Ovary (tissue), 9 donors: ENCODE results near the gene GATM. TPM values are rescaled to one million over a fixed set of nuclear protein-coding genes. Genes with fewer than 3 reads are reported as not detected.
"Not testable (repeated sequence)": the region's sequence is repeated elsewhere in the genome, so short reads cannot be mapped to it uniquely, and the experiment has no call there.

Experiments used
- DNase-seq, 5 donors: peaks; one replicate each; pipeline ENCODE4 v3.0.0-alpha.2; 2019 to 2020
- H3K27ac ChIP-seq, 2 donors: fragments of 200-600 bp; one replicate each; pipeline versions ENCODE4 v1.5.1 to v1.8.0; 2019 to 2022
- H3K27me3 ChIP-seq: fragments of 200-600 bp; one replicate; pipeline ENCODE4 v1.8.0; 2022
- H3K36me3 ChIP-seq: fragments of 200-600 bp; sonication (generic); one replicate; pipeline ENCODE4 v1.5.1; 2019
- H3K4me1 ChIP-seq: one replicate; pipeline ENCODE4 v1.8.1; 2013; ENCODE audit warnings: mild to moderate bottlenecking, moderate library complexity; ENCODE audit not compliant: insufficient read depth
- H3K4me3 ChIP-seq: fragments of 200-600 bp; sonication (generic); one replicate; pipeline ENCODE4 v1.5.1; 2017
- H3K9me3 ChIP-seq, 2 donors: fragments of 200-600 bp in 1 of 2; sonication (generic) in 1 of 2; one replicate each; pipeline versions ENCODE4 v1.5.1 to v1.8.1; 2013 to 2019; ENCODE audit warnings: mild to moderate bottlenecking in 1 of 2, moderate library complexity in 1 of 2
- CTCF ChIP-seq, 3 donors: fragments of 450-650 bp in 2 of 3; fragments of 200-600 bp in 1 of 3; IDR thresholded peaks; one replicate each; pipeline versions ENCODE4 v1.5.1 to v1.8.0; 2016 to 2022; ENCODE audit warnings: antibody characterized with exemption in 3 of 3, mild to moderate bottlenecking in 1 of 3
- EP300 ChIP-seq: sonication (generic); formaldehyde crosslinking; IDR thresholded peaks from one replicate; pipeline ENCODE4 v1.6.1; 2017; ENCODE audit warnings: antibody characterized with exemption
- POLR2A ChIP-seq: fragments of 450-650 bp; IDR thresholded peaks from one replicate; pipeline ENCODE4 v1.6.1; 2017; ENCODE audit warnings: antibody characterized with exemption, mild to moderate bottlenecking, moderate library complexity
- WGBS, 3 donors: extraction: QIAGEN DNeasy Blood & Tissue Kit in 1 of 3; methylation state at CpG; one replicate each; pipeline versions ENCODE4 v1.1.5 to v1.1.7; 2013 to 2017; 5-methylcytosine and 5-hydroxymethylcytosine counted together
- intact Hi-C, 4 donors: fragments of 100-400 bp; cut with DNase I; formaldehyde crosslinking; loops; one replicate each; pipeline versions ENCODE4 v1.11.0 to v1.15.1; 2022 to 2023
- polyA plus RNA-seq, 2 donors: library from polyadenylated mRNA; stranded (reverse); fragments of 200-250 nt in 1 of 2; fragments of 350-450 nt in 1 of 2; fragmentation: Illumina TruSeq in 1 of 2; extraction: RNeasy Lipid Tissue Mini Kit (QIAGEN cat#74804) in 1 of 2; gene quantifications; one replicate each; pipeline ENCODE4 v1.2.3, GENCODE V29; 2013 to 2014
- total RNA-seq, 7 donors: library from RNA; depleted of rRNA in 2 of 7; stranded (reverse); fragments of >200 nt in 2 of 7; fragmentation: NEBNext Ultra II Directional in 3 of 7; extraction: Animal tissue kit (Norgen Biotek cat#: 25700) in 3 of 7; gene quantifications; one replicate each; pipeline versions ENCODE4 v1.1.0 to v1.2.4, GENCODE V29; 2016 to 2023
- donor health status: DM: no; HTN: no; CAD: no; lungs with moderate emphysema.
- donor health status: DM: no; HTN: no; CAD: no.
- donor health status: Bipolar disorder and iron deficiency.
- donor health status: DM: yes; HTN: yes; CAD: no.
- donor health status: DM: no; HTN: no; CAD: no.
- donor health status: DM: yes; HTN: yes; CAD: no.

The GATM gene
- total and polyA plus RNA-seq, 9 donors = 43.6 to 218 (median 132) TPM

- 18 to 45% (median 31%) methylated on average over 3 of the region's 3 CpGs for WGBS, 3 donors
- intact Hi-C loops = loop anchor here in 1 of 4 donors (5.0 kb wide), 1 partner anchor 209 kb away; no protein-coding TSS in a partner anchor
- DNase-seq = no peak
- Histone ChIP-seq H3K4me1 (peaks cover 5% of the 10 kb centered on the region), H3K27me3 (no peaks in the 10 kb centered on the region), H3K36me3 (no peaks in the 10 kb centered on the region), H3K27ac (no peak overlapping the region), H3K4me3 (no peak overlapping the region), H3K9me3 (no peaks in the 10 kb centered on the region)
- no peak for TF ChIP-seq POLR2A
- TF ChIP-seq EP300 = no peak
- TF ChIP-seq CTCF (IDR thresholded peaks at IDR 0.05) = no peak
Measured at GRCh38 chr15:45375836-45376235, 2.5 kb downstream of the GATM start.

GRCh38 chr15:45373976-45374375 lies 4.4 kb downstream of the GATM start:
- peaks cover 13% of the 10 kb centered on the region for H3K4me1 ChIP-seq
- 44 to 58% (median 53%) methylated on average over 2 of the region's 2 CpGs for WGBS, 3 donors
- no peak for DNase-seq
- H3K9me3 ChIP-seq = no peaks in the 10 kb centered on the region
- no peaks in the 10 kb centered on the region for H3K27me3 ChIP-seq
- intact Hi-C loops = no loop called here
- TF ChIP-seq CTCF (IDR thresholded peaks at IDR 0.05) (no peak), EP300 (no peak), POLR2A (no peak)
- no peak overlapping the region for H3K27ac ChIP-seq
- H3K36me3 ChIP-seq = no peaks in the 10 kb centered on the region
- H3K4me3 ChIP-seq = no peak overlapping the region

GRCh38 chr15:45372041-45372995 lies 6.0 kb downstream of the GATM start:
- DNase-seq = no peak
- Histone ChIP-seq H3K4me3 (no peak overlapping the region), H3K27me3 (no peaks in the 10 kb centered on the region), H3K36me3 (no peaks in the 10 kb centered on the region), H3K4me1 (peaks cover 13% of the 10 kb centered on the region), H3K27ac (no peak overlapping the region), H3K9me3 (no peaks in the 10 kb centered on the region)
- no peak for TF ChIP-seq POLR2A
- TF ChIP-seq CTCF (IDR thresholded peaks at IDR 0.05) = no peak
- no peak for TF ChIP-seq EP300
- intact Hi-C loops = no loop called here
- WGBS, 3 donors = 19 to 40% (median 22%) methylated on average over 7 of the region's 7 CpGs

- Histone ChIP-seq H3K36me3 (no peaks in the 10 kb centered on the region), H3K27me3 (no peaks in the 10 kb centered on the region), H3K4me3 (no peak overlapping the region), H3K4me1 (peaks cover 13% of the 10 kb centered on the region), H3K9me3 (no peaks in the 10 kb centered on the region), H3K27ac (no peak overlapping the region)
- DNase-seq = no peak
- intact Hi-C loops = no loop called here
- 66 to 81% (median 67%) methylated on average over 1 of the region's 1 CpG for WGBS, 3 donors
- no peak for TF ChIP-seq POLR2A
- TF ChIP-seq CTCF (IDR thresholded peaks at IDR 0.05) = no peak
- no peak for TF ChIP-seq EP300
Measured at GRCh38 chr15:45371546-45371945, 6.8 kb downstream of the GATM start.

GRCh38 chr15:45370042-45370441 lies 8.3 kb downstream of the GATM start:
- intact Hi-C loops, H3K27ac ChIP-seq, DNase-seq, H3K36me3 ChIP-seq, H3K27me3 ChIP-seq, H3K9me3 ChIP-seq, H3K4me3 ChIP-seq: not testable (repeated sequence)
- WGBS, 3 donors = 58 to 74% (median 64%) methylated on average over 4 of the region's 4 CpGs
- peaks cover 10% of the 10 kb centered on the region for H3K4me1 ChIP-seq

GRCh38 chr15:45367222-45367621 lies 11.1 kb downstream of the GATM start:
- peaks cover 10% of the 10 kb centered on the region for H3K4me1 ChIP-seq

More at GRCh38 chr15:45367222-45367621, 11.1 kb downstream of the GATM start:
- H3K36me3 ChIP-seq, H3K27me3 ChIP-seq, intact Hi-C loops, H3K27ac ChIP-seq, H3K9me3 ChIP-seq, DNase-seq, H3K4me3 ChIP-seq: not testable (repeated sequence)
- WGBS, 3 donors = 44 to 50% (median 45%) methylated on average over 7 of the region's 7 CpGs
